HG03342 (cell line): Measurements from ENCODE around the gene FOXJ1.

Source experiments
- ATAC-seq: cut with Tn5 transposase; IDR thresholded peaks from one replicate; pipeline ENCODE4 v1.9.1; 2021; ENCODE audit warnings: mild to moderate bottlenecking, moderate library complexity; ENCODE audit not compliant: unreplicated experiment

The FOXJ1 gene

GRCh38 chr17:76125391-76125675 lies 15.7 kb downstream of the FOXJ1 start:
- no peak for ATAC-seq

- ATAC-seq = no peak
Observed at GRCh38 chr17:76124582-76125390, 16.3 kb downstream of the FOXJ1 start.

- no peak for ATAC-seq
Observed at GRCh38 chr17:76123749-76124581, 17.1 kb downstream of the FOXJ1 start.

- no peak for ATAC-seq
Observed at GRCh38 chr17:76123191-76123499, 17.9 kb downstream of the FOXJ1 start.

GRCh38 chr17:76122431-76123190 lies 18.4 kb downstream of the FOXJ1 start:
- ATAC-seq = no peak

GRCh38 chr17:76121932-76122430 lies 19.1 kb downstream of the FOXJ1 start:
- ATAC-seq = peak; percentile 19

- no peak for ATAC-seq
Observed at GRCh38 chr17:76120658-76121008, 20.4 kb downstream of the FOXJ1 start.

GRCh38 chr17:76119409-76120371 lies 21.4 kb downstream of the FOXJ1 start:
- no peak for ATAC-seq

- ATAC-seq = no peak
Observed at GRCh38 chr17:76115138-76115754, 25.8 kb downstream of the FOXJ1 start.

GRCh38 chr17:76111956-76112355 lies 29.1 kb downstream of the FOXJ1 start:
- ATAC-seq = no peak

- no peak for ATAC-seq
Observed at GRCh38 chr17:76107509-76107908, 33.5 kb downstream of the FOXJ1 start.

- ATAC-seq = no peak
Observed at GRCh38 chr17:76106703-76107102, 34.3 kb downstream of the FOXJ1 start.

- ATAC-seq = no peak
Observed at GRCh38 chr17:76104896-76105231, 36.2 kb downstream of the FOXJ1 start.

GRCh38 chr17:76104140-76104895 lies 36.7 kb downstream of the FOXJ1 start:
- ATAC-seq = no peak

- ATAC-seq = peak; percentile 79
Observed at GRCh38 chr17:76103274-76104139, 37.5 kb downstream of the FOXJ1 start, which contains the start of gene EXOC7. Gene EXOC7, minus strand, starts transcription at chr17:76103787. Its CDS starts 95 bp downstream, at chr17:76103692.

- no peak for ATAC-seq
Observed at GRCh38 chr17:76102944-76103273, 38.1 kb downstream of the FOXJ1 start.

GRCh38 chr17:76097716-76098295 lies 43.2 kb downstream of the FOXJ1 start:
- no peak for ATAC-seq

- ATAC-seq = no peak
Observed at GRCh38 chr17:76095943-76096342, 45.1 kb downstream of the FOXJ1 start.
